CD4-positive, alpha-beta T cell treated with Interleukin-6 for 4 hours (primary cell): ENCODE results near the gene DBX2.
"Not testable (repeated sequence)": the region's sequence is repeated elsewhere in the genome, so short reads cannot be mapped to it uniquely, and the experiment has no call there.

Source experiments
- DNase-seq: peaks from one replicate; pipeline ENCODE4 v3.0.0-alpha.2; 2020; ENCODE audit warnings: mixed read lengths

Gene DBX2

GRCh38 chr12:45050751-45051571 is at the start of gene DBX2:
DBX2 (minus strand) TSS chr12:45051099; CDS start chr12:45050927, 172 bp downstream.
- no peak for DNase-seq

DNA sequence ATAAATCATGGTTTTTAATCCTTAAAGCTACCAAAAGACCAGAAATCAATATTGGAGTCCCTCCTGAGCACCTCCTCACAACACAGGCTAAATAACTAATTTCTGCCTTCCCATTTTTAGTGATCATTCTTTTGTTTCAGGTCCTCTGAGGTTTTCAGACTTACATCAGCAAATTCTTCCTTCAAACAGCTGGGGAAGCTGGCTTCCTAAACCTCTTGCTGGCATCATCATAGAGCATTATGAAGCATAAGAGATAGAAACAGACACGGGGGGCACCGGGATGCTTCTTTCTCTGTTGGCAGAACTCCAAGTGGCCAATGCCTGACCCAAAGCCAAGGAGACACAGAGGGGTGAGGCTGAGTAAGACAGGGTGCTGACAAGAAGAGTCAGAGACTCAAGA is 47.9 kb upstream of the DBX2 start:
- DNase-seq = no peak

- not testable (repeated sequence) for DNase-seq
These were observed 44.5 kb upstream of the DBX2 start for GRCh38 chr12:45095417-45095816.

GRCh38 chr12:45093051-45093450 is 42.2 kb upstream of the DBX2 start:
- DNase-seq = no peak

- no peak for DNase-seq
These were observed 38.6 kb upstream of the DBX2 start for GRCh38 chr12:45089411-45090075.

DNA sequence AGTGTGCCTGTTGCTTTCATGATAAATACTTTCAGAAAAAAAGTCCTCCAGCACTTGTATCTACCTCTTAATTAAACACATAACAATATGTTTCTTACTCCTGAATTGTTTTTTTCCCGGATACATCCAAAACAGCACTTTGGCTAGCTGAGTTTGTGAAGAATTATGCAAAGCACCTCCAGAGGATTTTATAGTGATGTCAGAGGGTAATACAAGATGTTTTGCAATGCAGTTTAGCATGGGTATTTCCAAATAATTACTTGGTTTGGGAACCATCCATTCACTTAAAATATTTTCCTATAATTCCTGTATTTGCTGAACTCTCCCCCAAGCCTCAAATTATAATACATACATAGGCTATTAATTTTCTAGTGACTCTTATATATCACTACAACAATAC is 37.7 kb upstream of the DBX2 start:
- no peak for DNase-seq

GRCh38 chr12:45084248-45084647 is 33.3 kb upstream of the DBX2 start:
- not testable (repeated sequence) for DNase-seq

GRCh38 chr12:45077251-45077650 is 26.4 kb upstream of the DBX2 start:
- no peak for DNase-seq

GRCh38 chr12:45076417-45077026 is 25.6 kb upstream of the DBX2 start:
- no peak for DNase-seq

- no peak for DNase-seq
These were observed 24.8 kb upstream of the DBX2 start for GRCh38 chr12:45075587-45076282.

GRCh38 chr12:45065125-45065626 is 14.3 kb upstream of the DBX2 start:
- no peak for DNase-seq

DNA sequence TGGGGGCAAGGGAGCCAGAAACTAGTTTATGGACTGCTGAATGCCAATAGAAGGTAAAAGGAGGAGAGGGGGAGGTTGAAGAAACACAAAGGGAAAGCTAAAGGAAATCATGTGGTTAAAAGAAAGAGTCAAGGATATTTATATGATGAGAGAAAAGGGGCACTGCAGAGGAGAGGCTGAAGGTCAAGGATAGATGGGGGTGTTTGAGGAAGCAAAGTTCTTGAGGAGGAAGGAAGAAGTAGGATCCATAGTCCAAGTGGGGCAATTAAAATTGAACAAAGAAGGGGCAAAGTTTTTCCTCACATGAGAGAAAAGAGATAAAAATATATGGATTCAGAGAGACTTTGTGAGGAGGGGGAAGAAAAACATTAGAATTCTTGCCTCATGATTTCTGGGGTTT is 10.1 kb upstream of the DBX2 start:
- DNase-seq = no peak

DNA sequence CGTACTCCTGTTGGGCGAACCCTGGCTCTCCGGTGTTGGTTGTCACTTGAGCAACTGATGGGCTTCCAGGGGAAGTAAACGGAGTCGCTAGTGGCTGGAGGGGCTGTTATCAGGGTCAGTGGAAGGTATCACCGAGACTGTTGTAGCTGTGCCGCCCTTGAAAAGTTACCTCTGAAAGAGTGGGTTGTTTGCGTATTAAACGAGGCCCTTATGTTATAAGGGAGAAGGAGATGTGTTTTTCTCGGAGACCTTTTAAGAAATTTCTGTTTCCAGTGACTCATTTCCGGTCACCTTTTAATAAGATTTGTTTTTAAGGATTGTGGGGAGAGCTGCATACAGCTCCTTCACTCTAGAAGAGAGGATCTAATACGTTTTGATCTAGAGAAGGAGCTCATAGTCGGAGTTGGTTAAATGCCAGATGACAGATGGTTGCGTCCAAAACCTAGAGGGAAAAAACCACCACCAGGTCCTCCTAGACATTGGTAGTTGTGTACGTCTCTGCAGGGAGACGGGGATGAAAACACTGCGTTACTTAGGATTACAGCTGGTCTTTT is 750 bp upstream of the DBX2 start:
- no peak for DNase-seq

GRCh38 chr12:45049912-45050750 is 768 bp downstream of the DBX2 start:
- DNase-seq = no peak

DNA sequence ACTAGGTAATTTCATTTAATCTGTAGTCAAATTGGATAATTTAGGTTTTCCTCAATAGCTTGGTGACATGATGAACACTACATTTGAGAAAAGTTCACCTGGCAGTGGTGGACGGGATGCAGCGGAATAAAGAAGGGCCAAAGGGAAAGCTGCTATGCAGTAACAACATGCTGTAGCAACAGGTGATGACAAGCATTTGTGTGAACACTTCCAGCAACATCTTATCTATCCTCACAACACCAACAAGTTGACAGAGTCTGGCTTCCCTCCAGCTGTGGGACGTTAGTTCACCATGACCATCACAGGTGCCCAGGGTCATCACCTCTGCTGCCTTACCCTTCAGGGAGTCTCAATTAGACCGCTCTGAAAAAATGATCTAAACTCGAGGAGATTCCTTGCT is 8.3 kb downstream of the DBX2 start:
- DNase-seq = no peak

DNA sequence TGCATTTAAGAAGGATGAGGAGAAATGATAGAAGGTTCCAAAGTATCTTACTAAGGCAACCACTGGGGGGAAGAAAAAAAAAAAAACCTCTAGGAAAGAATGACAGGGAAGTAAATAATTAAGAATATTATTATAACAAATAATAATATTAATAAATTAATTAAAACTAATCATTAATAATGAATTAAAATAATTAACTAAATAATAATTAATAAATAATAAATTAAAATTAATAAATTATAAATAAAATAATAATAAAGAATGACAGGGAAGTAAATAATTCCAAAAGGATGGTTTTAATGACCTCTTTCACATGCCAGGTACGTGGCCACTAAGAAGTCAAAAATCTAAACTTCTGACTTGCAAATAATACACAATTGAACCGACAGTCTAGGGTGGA is 9.9 kb downstream of the DBX2 start:
- no peak for DNase-seq

DNA sequence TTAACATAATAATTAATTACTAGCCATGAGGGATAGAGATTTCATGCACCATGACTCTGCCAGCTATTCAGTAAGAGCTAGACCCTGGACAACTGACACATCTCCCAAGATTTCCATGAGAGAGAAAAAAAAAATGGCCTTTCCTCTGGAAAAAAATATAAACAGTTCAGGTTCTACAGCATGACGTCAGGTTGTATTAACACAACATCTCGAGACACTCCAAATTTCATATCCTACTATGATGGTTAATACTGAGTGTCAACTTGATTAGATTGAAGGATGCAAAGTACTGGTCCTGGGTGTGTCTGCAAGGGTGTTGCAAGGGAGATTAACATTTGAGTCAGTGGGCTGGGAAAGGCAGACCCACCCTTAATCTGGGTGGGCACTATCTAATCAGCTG is 11.1 kb downstream of the DBX2 start:
- no peak for DNase-seq

DNA sequence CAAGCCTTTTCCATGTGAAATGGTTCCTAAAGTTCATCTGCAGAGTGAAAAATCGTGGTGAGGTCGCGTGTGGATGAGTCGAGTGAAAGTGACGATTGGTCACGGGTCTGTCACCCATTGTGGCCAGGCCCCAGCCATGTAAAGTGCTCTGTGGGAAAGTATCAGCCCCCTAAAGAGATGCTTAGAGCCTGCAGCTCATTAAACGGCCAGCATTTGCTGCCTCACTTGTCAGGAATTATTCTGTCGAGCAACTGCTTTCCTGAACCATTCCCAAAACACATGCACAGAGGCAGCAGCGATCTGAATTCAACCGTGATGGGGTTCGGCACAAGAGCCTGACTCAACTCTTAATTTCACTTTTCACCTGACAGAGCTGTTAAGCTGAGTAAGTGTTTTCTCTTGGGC is 16.0 kb downstream of the DBX2 start:
- DNase-seq = no peak

DNA sequence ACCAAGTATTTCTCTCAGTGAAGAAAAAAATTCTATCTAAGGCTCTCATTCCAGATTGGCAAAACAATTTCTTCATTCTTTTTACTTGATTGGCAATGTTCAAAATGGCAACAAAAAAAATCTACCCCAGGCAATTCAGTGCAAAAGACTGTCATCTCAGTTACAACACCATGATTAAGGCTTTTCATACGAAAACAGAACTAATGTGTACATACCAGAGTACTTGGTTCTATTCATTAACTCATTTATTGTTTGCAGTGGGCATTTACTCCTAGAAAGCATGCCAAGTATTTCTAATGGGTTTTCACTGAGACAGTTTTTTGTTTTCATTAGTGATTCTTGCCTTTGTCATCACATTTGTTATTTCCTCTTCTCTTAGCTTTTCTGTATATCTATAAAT is 33.0 kb downstream of the DBX2 start:
- DNase-seq = no peak

DNA sequence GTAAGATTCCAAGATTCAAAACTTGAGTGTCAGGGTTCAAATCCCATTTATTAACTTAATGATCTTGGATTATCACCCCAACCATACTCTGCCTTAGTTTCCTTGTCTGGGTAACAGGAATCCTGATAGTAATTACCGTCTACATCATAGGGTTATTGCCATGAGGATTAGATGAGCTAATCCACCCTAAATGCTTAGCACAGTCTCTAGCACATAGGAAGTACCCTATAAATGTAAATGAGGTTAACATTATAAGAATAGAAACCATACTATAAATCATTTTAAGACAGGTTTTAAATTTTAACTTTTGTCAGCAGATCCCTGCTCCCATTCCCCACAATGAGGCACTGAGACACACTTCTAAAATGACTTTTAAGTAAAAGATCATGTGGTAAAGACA is 36.5 kb downstream of the DBX2 start:
- no peak for DNase-seq

DNA sequence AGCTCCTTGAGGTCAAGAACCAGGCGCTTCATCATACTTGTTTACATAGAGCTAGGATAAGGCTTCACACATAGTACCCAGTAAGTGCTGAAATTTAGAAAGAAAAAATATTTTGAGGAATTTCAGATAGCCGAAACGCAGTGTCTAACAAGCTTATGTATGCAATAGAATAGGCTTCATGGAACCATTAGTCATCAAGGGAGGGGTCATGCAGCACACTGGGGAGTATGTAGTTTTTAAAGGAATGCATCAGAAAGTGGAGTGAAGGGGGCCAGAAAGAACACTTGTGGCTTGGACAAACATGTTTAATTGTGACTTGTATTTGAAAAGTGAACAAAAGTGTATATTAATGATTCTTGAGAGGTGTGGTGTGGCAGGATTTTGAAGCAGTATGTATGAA is 38.1 kb downstream of the DBX2 start:
- DNase-seq = no peak

DNA sequence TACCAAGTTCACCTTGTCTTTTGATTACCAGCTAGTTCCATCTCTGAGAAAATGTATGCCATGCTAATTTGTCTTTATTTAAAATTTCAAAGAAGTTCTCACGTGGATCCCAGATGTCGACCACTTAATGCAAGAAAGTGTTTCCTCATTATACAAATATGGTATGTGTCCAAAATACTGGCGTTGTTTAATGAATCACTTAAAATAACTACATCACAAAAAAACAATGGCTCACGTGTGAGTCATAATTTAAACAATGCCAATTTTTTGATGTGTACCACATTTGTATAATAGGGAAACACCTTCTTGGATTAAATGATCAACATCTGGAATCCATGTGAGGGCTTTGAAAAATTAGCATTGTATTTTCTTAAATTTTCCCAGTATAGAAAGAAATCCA is 40.8 kb downstream of the DBX2 start:
- DNase-seq = no peak
